GM19372 (cell line): ENCODE results near the gene SMG6.
"Not testable (repeated sequence)": the region's sequence is repeated elsewhere in the genome, so short reads cannot be mapped to it uniquely, and the experiment has no call there.

Experiments used
- ATAC-seq: cut with Tn5 transposase; IDR thresholded peaks from one replicate; pipeline ENCODE4 v1.9.1; 2021; ENCODE audit warnings: mild to moderate bottlenecking, low read depth, moderate library complexity; ENCODE audit not compliant: unreplicated experiment

Gene SMG6

GRCh38 chr17:2309338-2310154 lies 6.0 kb upstream of the SMG6 start:
- no peak for ATAC-seq

GRCh38 chr17:2304931-2305330 lies 1.3 kb upstream of the SMG6 start:
- ATAC-seq, result no peak

GRCh38 chr17:2302778-2303203 lies 794 bp downstream of the SMG6 start:
- no peak for ATAC-seq

GRCh38 chr17:2299756-2300155 lies 3.8 kb downstream of the SMG6 start:
- ATAC-seq, result no peak

- no peak for ATAC-seq
These were observed 4.4 kb downstream of the SMG6 start for GRCh38 chr17:2299136-2299535.

GRCh38 chr17:2297023-2297422 lies 6.6 kb downstream of the SMG6 start:
- no peak for ATAC-seq

- no peak for ATAC-seq
These were observed 8.0 kb downstream of the SMG6 start for GRCh38 chr17:2295575-2295974.

GRCh38 chr17:2292100-2292499 lies 11.5 kb downstream of the SMG6 start:
- no peak for ATAC-seq

GRCh38 chr17:2289878-2290478 lies 13.6 kb downstream of the SMG6 start:
- no peak for ATAC-seq

GRCh38 chr17:2283302-2283701 lies 20.3 kb downstream of the SMG6 start:
- no peak for ATAC-seq

- no peak for ATAC-seq
These were observed 21.2 kb downstream of the SMG6 start for GRCh38 chr17:2282297-2282873.

GRCh38 chr17:2279707-2280106 lies 23.9 kb downstream of the SMG6 start:
- no peak for ATAC-seq

- no peak for ATAC-seq
These were observed 26.0 kb downstream of the SMG6 start for GRCh38 chr17:2277429-2278170.

GRCh38 chr17:2275722-2276121 lies 27.9 kb downstream of the SMG6 start:
- ATAC-seq, result no peak

GRCh38 chr17:2274414-2274813 lies 29.2 kb downstream of the SMG6 start:
- ATAC-seq, result no peak

GRCh38 chr17:2271985-2272702 lies 31.4 kb downstream of the SMG6 start:
- no peak for ATAC-seq

- ATAC-seq, result no peak
These were observed 36.2 kb downstream of the SMG6 start for GRCh38 chr17:2267354-2267753.

GRCh38 chr17:2266865-2267228 lies 36.7 kb downstream of the SMG6 start:
- peak; percentile 13 for ATAC-seq

- peak; percentile 50 for ATAC-seq
These were observed 37.3 kb downstream of the SMG6 start for GRCh38 chr17:2266045-2266864.

- ATAC-seq, result not testable (repeated sequence)
These were observed 38.4 kb downstream of the SMG6 start for GRCh38 chr17:2265166-2265565.
